ENCODE measurements around the gene HMGB1.

DNA sequence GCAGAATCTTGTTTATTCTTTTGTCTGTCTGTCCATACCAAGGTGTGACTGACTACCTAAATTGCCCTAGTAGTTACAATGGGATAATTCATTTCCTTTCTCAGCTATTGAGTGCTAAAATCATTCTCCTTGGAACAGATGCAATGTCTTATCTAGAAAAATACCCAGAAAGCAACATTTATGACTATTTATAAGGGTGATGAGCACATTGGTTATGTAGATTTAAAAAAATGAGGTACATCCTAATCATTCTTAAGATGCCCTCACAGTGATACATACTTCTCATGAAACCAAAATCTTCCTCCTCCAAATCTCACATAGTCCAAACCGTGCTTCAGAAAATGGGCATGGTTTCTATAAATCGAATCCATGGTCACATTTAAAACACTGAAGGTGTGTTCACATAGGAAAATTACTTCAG, 55.0 kb downstream of the HMGB1 start:
- TF ChIP-seq POLR2AphosphoS5 (IDR thresholded peaks at IDR 0.05; ENCODE audit: low read depth, low read length) (no peak), TAF1 (IDR thresholded peaks at IDR 0.05; ENCODE audit: borderline replicate concordance, insufficient read depth, low read length) (no peak), SIN3A (IDR thresholded peaks at IDR 0.05; ENCODE audit: borderline replicate concordance, insufficient read depth, low read length) (no peak)
- TF ChIP-seq, protein P1, sequence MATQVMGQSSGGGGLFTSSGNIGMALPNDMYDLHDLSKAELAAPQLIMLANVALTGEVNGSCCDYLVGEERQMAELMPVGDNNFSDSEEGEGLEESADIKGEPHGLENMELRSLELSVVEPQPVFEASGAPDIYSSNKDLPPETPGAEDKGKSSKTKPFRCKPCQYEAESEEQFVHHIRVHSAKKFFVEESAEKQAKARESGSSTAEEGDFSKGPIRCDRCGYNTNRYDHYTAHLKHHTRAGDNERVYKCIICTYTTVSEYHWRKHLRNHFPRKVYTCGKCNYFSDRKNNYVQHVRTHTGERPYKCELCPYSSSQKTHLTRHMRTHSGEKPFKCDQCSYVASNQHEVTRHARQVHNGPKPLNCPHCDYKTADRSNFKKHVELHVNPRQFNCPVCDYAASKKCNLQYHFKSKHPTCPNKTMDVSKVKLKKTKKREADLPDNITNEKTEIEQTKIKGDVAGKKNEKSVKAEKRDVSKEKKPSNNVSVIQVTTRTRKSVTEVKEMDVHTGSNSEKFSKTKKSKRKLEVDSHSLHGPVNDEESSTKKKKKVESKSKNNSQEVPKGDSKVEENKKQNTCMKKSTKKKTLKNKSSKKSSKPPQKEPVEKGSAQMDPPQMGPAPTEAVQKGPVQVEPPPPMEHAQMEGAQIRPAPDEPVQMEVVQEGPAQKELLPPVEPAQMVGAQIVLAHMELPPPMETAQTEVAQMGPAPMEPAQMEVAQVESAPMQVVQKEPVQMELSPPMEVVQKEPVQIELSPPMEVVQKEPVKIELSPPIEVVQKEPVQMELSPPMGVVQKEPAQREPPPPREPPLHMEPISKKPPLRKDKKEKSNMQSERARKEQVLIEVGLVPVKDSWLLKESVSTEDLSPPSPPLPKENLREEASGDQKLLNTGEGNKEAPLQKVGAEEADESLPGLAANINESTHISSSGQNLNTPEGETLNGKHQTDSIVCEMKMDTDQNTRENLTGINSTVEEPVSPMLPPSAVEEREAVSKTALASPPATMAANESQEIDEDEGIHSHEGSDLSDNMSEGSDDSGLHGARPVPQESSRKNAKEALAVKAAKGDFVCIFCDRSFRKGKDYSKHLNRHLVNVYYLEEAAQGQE (IDR thresholded peaks at IDR 0.05; ENCODE audit: insufficient read depth in 1 of 2, low read depth in 2 of 2, low read length in 2 of 2) = no peak

All from PFSK-1 (cell line).